Heart right ventricle (tissue), 16 donors: ENCODE measurements around the gene GPR158. TPM values are rescaled to one million over a fixed set of nuclear protein-coding genes. Genes with fewer than 3 reads are reported as not detected.

Experiments
- ATAC-seq, 8 donors: fragments of 200-7000 bp; cut with Tn5 transposase; one replicate each; pipeline ENCODE4 v1.9.1; 2020; ENCODE audit warnings: mild to moderate bottlenecking in 8 of 8, moderate library complexity in 8 of 8, moderate number of reproducible peaks in 1 of 8
- DNase-seq, 2 donors: peaks; one replicate each; pipeline ENCODE4 v3.0.0-alpha.2; 2020
- H3K27ac ChIP-seq, 10 donors: fragments of 200-600 bp; sonication (generic) in 2 of 10; one replicate each; pipeline versions ENCODE4 v1.5.0 to v1.8.0; 2020 to 2022; ENCODE audit warnings: mild to moderate bottlenecking in 3 of 10
- H3K27me3 ChIP-seq, 7 donors: fragments of 200-600 bp; one replicate each; pipeline ENCODE4 v1.8.0; 2021 to 2022; ENCODE audit warnings: mild to moderate bottlenecking in 2 of 7
- H3K36me3 ChIP-seq, 9 donors: fragments of 200-600 bp; sonication (generic) in 1 of 9; one replicate each; pipeline versions ENCODE4 v1.5.0 to v1.8.0; 2020 to 2022; ENCODE audit warnings: mild to moderate bottlenecking in 2 of 9
- H3K4me1 ChIP-seq, 9 donors: fragments of 200-600 bp; sonication (generic) in 1 of 9; one replicate each; pipeline versions ENCODE4 v1.5.0 to v1.8.0; 2020 to 2022; ENCODE audit warnings: mild to moderate bottlenecking in 4 of 9
- H3K4me3 ChIP-seq, 10 donors: fragments of 200-600 bp; sonication (generic) in 2 of 10; one replicate each; pipeline versions ENCODE4 v1.5.0 to v1.8.0; 2020 to 2022; ENCODE audit warnings: mild to moderate bottlenecking in 7 of 10, moderate library complexity in 2 of 10
- H3K9me3 ChIP-seq, 11 donors: fragments of 200-600 bp in 10 of 11; sonication (generic) in 2 of 11; one replicate each; pipeline versions ENCODE4 v1.5.0 to v1.8.0; 2013 to 2022; ENCODE audit warnings: mild to moderate bottlenecking in 2 of 11, control low read depth in 1 of 11, moderate library complexity in 1 of 11
- WGBS, 2 donors: extraction: QIAGEN DNeasy Blood & Tissue Kit; methylation state at CpG; one replicate each; pipeline ENCODE4 v1.1.7; 2013; ENCODE audit warnings: inconsistent platforms in 1 of 2; 5-methylcytosine and 5-hydroxymethylcytosine counted together
- intact Hi-C, 10 donors: fragments of 100-400 bp; cut with DNase I; formaldehyde crosslinking; loops; one replicate each; pipeline versions ENCODE4 v1.11.1 to v1.14.2; 2022
- polyA plus RNA-seq, 2 donors: library from polyadenylated mRNA; stranded (reverse); fragments of 200-250 nt; gene quantifications; one replicate each; pipeline ENCODE4 v1.2.3, GENCODE V29; 2013
- total RNA-seq, 10 donors: library from RNA; stranded (reverse); fragmentation: NEBNext Ultra II Directional in 3 of 10; extraction: Animal tissue kit (Norgen Biotek cat#: 25700) in 3 of 10; gene quantifications; one replicate each; pipeline versions ENCODE4 v1.2.1 to v1.2.4, GENCODE V29; 2021 to 2023
- TF ChIP-seq, protein P1 (sequence below), 9 donors: fragments of 200-600 bp; sonication (generic) in 2 of 9; IDR thresholded peaks; one replicate each; pipeline versions ENCODE4 v1.5.0 to v1.8.0; 2021 to 2022; ENCODE audit warnings: antibody characterized with exemption in 9 of 9, mild to moderate bottlenecking in 5 of 9, moderate library complexity in 1 of 9
- donor health status: Arrhythmogenic right ventricular cardiomyopathy.
- donor health status: ischemic (EF 13 %, LVEDD 7.1; RV severe dilation, severe dysfunction).
- donor health status: healthy with polysubstance abuse.
- donor health status: DM: no; HTN: yes; CAD: no.
- donor health status: DM: no; HTN: no; CAD: no.
- donor health status: ischemic (EF 25% LVEDD 6.9; RV normal size, moderate dysfunction).
- donor health status: ischemic (EF 25% LVEDD 5.7; RV mildly dilated, moderate dysfunction).
- donor health status: healthy.
- donor health status: DM: yes; HTN: yes; CAD: no.
- donor health status: Ischemic cardiomyopathy.
- donor health status: ischemic (EF 35%, LVEDD 5.7; RV mildly dilated, moderate dysfunction).
- donor health status: nonischemic (EF 11% LVEDD 7.7; RV severe dilation, severe dysfunction).
- donor health status: DM: yes; HTN: yes; CAD: no.
- donor health status: PGD.
- donor health status: ischemic (EF 29% LVEDD 5.4; RV normal size, mild dysfunction).
- donor health status: nonischemic (EF 23%, LVEDD 6.1; RV moderate dilation, normal function).

GPR158 gene
- total and polyA plus RNA-seq, 12 donors = under 0.01 to 0.04 TPM; not detected in 10

DNA sequence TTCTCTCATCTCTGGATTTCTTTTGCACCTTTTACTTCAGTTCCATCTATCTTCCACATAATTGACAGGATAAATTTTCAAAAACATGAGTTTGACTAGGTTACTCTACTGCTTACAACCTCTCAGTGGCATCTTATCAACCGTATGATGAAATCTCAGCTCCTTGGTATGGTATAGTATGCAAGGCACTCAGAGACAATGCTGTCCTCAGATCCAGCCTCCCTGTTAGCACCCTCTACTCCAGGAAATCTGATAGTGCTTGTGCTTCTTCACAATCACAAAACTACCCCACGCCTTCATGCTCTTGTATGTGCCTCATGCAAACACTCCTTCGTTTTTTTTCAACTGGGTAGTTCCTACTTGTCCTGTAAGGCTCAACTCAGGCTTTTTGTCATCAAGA lies 330.7 kb downstream of the GPR158 start:
- WGBS, 2 donors = 78 to 79% methylated on average over 3 of the region's 3 CpGs
- H3K4me3 ChIP-seq = no peak overlapping the region
- TF ChIP-seq, protein P1, sequence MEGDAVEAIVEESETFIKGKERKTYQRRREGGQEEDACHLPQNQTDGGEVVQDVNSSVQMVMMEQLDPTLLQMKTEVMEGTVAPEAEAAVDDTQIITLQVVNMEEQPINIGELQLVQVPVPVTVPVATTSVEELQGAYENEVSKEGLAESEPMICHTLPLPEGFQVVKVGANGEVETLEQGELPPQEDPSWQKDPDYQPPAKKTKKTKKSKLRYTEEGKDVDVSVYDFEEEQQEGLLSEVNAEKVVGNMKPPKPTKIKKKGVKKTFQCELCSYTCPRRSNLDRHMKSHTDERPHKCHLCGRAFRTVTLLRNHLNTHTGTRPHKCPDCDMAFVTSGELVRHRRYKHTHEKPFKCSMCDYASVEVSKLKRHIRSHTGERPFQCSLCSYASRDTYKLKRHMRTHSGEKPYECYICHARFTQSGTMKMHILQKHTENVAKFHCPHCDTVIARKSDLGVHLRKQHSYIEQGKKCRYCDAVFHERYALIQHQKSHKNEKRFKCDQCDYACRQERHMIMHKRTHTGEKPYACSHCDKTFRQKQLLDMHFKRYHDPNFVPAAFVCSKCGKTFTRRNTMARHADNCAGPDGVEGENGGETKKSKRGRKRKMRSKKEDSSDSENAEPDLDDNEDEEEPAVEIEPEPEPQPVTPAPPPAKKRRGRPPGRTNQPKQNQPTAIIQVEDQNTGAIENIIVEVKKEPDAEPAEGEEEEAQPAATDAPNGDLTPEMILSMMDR (IDR thresholded peaks at IDR 0.05) = no peak
- H3K27me3 ChIP-seq = no peaks in the 10 kb centered on the region
- no peak overlapping the region for H3K27ac ChIP-seq
- no peaks in the 10 kb centered on the region for H3K9me3 ChIP-seq
- ATAC-seq (no peak), DNase-seq (no peak)
- H3K4me1 ChIP-seq = peaks cover 0 to 6% (median 0%) of the 10 kb centered on the region in 9 donors
- intact Hi-C loops = no loop called here
- no peaks in the 10 kb centered on the region for H3K36me3 ChIP-seq

DNA sequence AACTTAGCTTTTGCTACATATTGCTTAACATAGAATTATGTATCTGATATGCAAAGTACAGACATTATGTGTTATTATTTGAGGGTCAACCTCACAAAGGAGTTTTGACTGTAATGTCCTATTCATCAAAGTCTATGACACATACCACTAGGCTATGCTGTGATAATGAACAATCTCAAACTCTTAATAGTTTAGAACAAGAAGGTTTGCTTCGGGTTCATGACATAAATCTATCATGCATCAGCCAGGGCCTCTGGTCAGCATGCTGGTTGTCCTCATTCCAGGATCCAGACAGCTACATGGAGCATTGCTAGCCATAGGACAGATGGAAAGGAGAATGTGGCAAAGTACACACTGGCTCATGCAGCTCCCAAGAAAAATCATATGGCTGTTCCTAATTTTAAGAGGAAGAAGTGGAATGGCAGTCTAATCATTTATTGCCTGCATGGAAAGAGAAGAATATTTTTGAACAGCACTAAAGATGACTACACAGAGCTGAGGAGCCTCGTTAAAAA lies 332.1 kb downstream of the GPR158 start:
- intact Hi-C loops = no loop called here
- 46 to 50% methylated on average over 2 of the region's 2 CpGs for whole genome bisulfite sequencing, 2 donors

DNA sequence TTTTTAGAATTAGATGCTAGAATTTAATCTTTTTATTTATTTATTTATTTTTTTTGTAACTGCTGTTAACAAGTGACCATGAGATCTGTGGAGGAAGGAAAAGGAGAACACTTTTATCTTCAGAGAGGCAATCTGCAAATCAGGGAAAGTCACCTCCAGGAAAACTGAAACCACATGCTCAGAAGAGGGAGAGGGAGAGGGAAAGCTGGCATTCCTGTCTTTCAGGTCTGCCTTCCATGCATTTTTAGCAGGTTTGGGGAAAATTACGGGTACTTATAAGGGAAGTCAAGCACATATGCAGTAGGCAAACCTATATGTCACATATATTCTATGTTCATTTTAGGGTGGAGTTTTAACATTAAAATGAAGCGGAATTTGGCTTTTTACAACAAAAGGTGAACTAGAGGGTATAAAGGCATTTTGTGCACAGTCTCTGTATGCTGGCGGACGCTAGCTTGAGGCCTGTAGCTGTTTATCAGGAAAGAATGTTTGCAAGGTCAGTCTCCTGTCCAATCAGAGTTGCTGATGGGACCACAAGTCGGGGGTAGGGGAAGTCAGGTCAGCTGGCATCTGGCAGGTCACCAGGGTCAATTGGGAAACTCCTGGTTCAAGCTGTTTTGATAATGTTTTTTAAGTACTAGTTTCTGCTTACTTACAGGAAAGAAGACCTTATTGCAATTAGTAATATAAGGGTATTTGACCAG lies 333.5 kb downstream of the GPR158 start:
- 66 to 77% methylated on average over 5 of the region's 5 CpGs for WGBS, 2 donors
- TF ChIP-seq, protein P1 (IDR thresholded peaks at IDR 0.05) = no peak

More for the DNA sequence above, 332.1 kb downstream of the GPR158 start:
- Histone ChIP-seq H3K4me3 (no peak overlapping the region), H3K9me3 (peaks cover 0 to under 1% (median 0%) of the 10 kb centered on the region in 11 donors), H3K27me3 (no peaks in the 10 kb centered on the region), H3K27ac (no peak overlapping the region), H3K36me3 (no peaks in the 10 kb centered on the region), H3K4me1 (peaks cover 0 to 6% (median 0%) of the 10 kb centered on the region in 9 donors)
- TF ChIP-seq, protein P1 (IDR thresholded peaks at IDR 0.05) = no peak
- no peak for ATAC-seq
- no peak for DNase-seq

DNA sequence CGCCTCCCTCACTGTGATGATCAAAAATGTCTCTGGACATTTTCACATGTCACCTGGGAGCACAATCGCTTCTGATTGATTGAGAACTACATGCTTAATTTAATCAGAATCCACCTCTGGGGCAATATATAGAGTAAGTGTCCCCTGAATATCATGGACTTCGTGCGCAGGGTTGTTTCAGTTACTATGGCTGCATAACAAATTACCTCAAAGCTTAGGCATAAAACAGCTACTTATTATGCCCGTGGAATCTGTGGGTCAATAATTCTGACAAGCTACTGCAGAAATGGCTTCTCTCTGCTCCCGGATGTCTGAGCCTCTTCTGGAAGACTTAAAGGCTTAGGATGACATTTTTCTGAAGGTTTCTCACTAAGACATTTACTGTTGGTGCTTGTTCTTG lies 334.4 kb downstream of the GPR158 start:
- TF ChIP-seq, protein P1 (IDR thresholded peaks at IDR 0.05) = no peak

More for the DNA sequence above, 333.5 kb downstream of the GPR158 start:
- H3K27me3 ChIP-seq = no peaks in the 10 kb centered on the region
- no peak overlapping the region for H3K27ac ChIP-seq
- H3K4me3 ChIP-seq = no peak overlapping the region
- no peaks in the 10 kb centered on the region for H3K4me1 ChIP-seq
- H3K9me3 ChIP-seq = peaks cover 0 to 5% (median 0%) of the 10 kb centered on the region in 11 donors
- intact Hi-C loops = no loop called here
- no peak for DNase-seq
- no peaks in the 10 kb centered on the region for H3K36me3 ChIP-seq
- ATAC-seq = no peak

More for the DNA sequence above, 334.4 kb downstream of the GPR158 start:
- no peaks in the 10 kb centered on the region for H3K27me3 ChIP-seq
- H3K4me1 ChIP-seq = no peaks in the 10 kb centered on the region
- no peaks in the 10 kb centered on the region for H3K36me3 ChIP-seq
- DNase-seq (no peak), ATAC-seq (no peak)
- H3K4me3 ChIP-seq = no peak overlapping the region
- H3K9me3 ChIP-seq = peaks cover 0 to 5% (median 0%) of the 10 kb centered on the region in 11 donors
- intact Hi-C loops = no loop called here
- H3K27ac ChIP-seq = no peak overlapping the region
- 71 to 78% methylated on average over 6 of the region's 6 CpGs for WGBS, 2 donors
